DOHH2 (cell line): ENCODE measurements around the gene TGOLN2.
"Not testable (repeated sequence)": the region's sequence is repeated elsewhere in the genome, so short reads cannot be mapped to it uniquely, and the experiment has no call there.

Experiments
- H3F3A ChIP-seq: fragments of 200-600 bp; sonication (generic), shearing (Covaris generic); 2 replicates; pipeline ENCODE4 v1.6.0; 2016; ENCODE audit warnings: antibody characterized with exemption, mild to moderate bottlenecking; ENCODE audit not compliant: control insufficient read depth, insufficient read depth
- H3K27ac ChIP-seq: fragments of 200-600 bp; sonication (generic); 2 replicates; pipeline ENCODE4 v1.5.1; 2014; ENCODE audit warnings: low read depth, mild to moderate bottlenecking, low read length, moderate library complexity
- H3K27me3 ChIP-seq: fragments of 200-600 bp; sonication (generic); 2 replicates; pipeline ENCODE4 v1.6.1; 2014; ENCODE audit warnings: mild to moderate bottlenecking, low read length, mixed read lengths; ENCODE audit not compliant: control insufficient read depth
- H3K36me3 ChIP-seq: fragments of 200-600 bp; sonication (generic); 2 replicates; pipeline ENCODE4 v1.6.1; 2014; ENCODE audit warnings: mild to moderate bottlenecking, low read length, moderate library complexity, mixed read lengths; ENCODE audit not compliant: control insufficient read depth
- H3K4me1 ChIP-seq: fragments of 200-600 bp; sonication (generic); 2 replicates; pipeline ENCODE4 v1.6.1; 2014; ENCODE audit warnings: mild to moderate bottlenecking, low read length, mixed read lengths; ENCODE audit not compliant: control insufficient read depth
- H3K4me2 ChIP-seq: fragments of 200-600 bp; sonication (generic); 2 replicates; pipeline ENCODE4 v1.6.0; 2014; ENCODE audit warnings: mild to moderate bottlenecking, low read length, moderate library complexity
- H3K4me3 ChIP-seq: fragments of 200-600 bp; sonication (generic); 2 replicates; pipeline ENCODE4 v1.5.1; 2014; ENCODE audit warnings: mild to moderate bottlenecking, low read length, mixed read lengths
- H3K79me2 ChIP-seq: fragments of 200-600 bp; sonication (generic); 2 replicates; pipeline ENCODE4 v1.6.1; 2014; ENCODE audit warnings: mild to moderate bottlenecking, low read length, mixed read lengths; ENCODE audit not compliant: control insufficient read depth
- H3K9me2 ChIP-seq: fragments of 200-600 bp; sonication (generic); replicated peaks from 2 replicates; pipeline ENCODE4 v1.6.1; 2014; ENCODE audit warnings: mild to moderate bottlenecking, low read length, mixed read lengths; ENCODE audit not compliant: control insufficient read depth
- H3K9me3 ChIP-seq: fragments of 200-600 bp; sonication (generic); 2 replicates; pipeline ENCODE4 v1.6.1; 2014; ENCODE audit warnings: antibody characterized with exemption, low read length, mixed read lengths; ENCODE audit not compliant: control insufficient read depth, insufficient read depth
- H4K20me1 ChIP-seq: fragments of 200-600 bp; sonication (generic); 2 replicates; pipeline ENCODE4 v1.6.0; 2014; ENCODE audit warnings: low read depth, mild to moderate bottlenecking, antibody characterized with exemption, low read length, moderate library complexity; ENCODE audit not compliant: control insufficient read depth, insufficient read depth
- EZH2phosphoT487 ChIP-seq: fragments of 200-600 bp; sonication (generic); IDR thresholded peaks from 2 replicates; pipeline ENCODE4 v1.6.1; 2017; ENCODE audit warnings: borderline replicate concordance, mild to moderate bottlenecking, antibody characterized with exemption, low read length, moderate library complexity, mixed read lengths
- TF ChIP-seq, protein P1 (sequence below): fragments of 200-600 bp; sonication (generic); IDR thresholded peaks from one replicate; pipeline ENCODE4 v1.5.1; 2014; ENCODE audit warnings: antibody characterized with exemption, mild to moderate bottlenecking, low read depth, low read length; ENCODE audit not compliant: poor library complexity, severe bottlenecking

TGOLN2 gene

DNA sequence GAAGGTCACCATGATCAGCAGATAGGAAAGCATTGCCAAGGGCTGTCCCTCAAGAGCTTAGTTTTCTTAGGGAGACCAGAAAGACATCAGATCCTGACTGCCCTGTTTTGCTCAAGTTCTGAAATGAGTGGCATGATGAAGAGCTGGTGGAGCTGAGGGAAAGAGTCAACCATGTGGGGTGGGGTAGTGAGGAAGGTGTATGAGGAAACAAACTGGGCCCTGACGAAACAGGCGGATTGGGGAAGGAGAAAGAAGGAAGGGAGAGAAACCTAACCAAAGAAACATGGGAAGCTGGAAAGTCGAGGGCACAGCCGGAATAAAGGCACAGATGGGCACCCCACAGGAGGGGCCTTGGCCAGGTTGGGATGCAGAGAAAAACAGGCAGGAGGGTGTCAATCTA, 8.0 kb downstream of the TGOLN2 start:
- Histone ChIP-seq H3K36me3 (peaks cover 80% of the 10 kb centered on the region), H3K79me2 (peaks cover 64% of the 10 kb centered on the region), H3K27me3 (no peaks in the 10 kb centered on the region), H3K27ac (no peak overlapping the region), H4K20me1 (peaks cover 28% of the 10 kb centered on the region), H3K4me2 (no peak overlapping the region), H3F3A (no peaks in the 10 kb centered on the region), H3K4me3 (no peak overlapping the region), H3K4me1 (peaks cover 12% of the 10 kb centered on the region), H3K9me3 (no peaks in the 10 kb centered on the region), H3K9me2 (no peaks in the 10 kb centered on the region)
- TF ChIP-seq EZH2phosphoT487 = no peak
- TF ChIP-seq, protein P1, sequence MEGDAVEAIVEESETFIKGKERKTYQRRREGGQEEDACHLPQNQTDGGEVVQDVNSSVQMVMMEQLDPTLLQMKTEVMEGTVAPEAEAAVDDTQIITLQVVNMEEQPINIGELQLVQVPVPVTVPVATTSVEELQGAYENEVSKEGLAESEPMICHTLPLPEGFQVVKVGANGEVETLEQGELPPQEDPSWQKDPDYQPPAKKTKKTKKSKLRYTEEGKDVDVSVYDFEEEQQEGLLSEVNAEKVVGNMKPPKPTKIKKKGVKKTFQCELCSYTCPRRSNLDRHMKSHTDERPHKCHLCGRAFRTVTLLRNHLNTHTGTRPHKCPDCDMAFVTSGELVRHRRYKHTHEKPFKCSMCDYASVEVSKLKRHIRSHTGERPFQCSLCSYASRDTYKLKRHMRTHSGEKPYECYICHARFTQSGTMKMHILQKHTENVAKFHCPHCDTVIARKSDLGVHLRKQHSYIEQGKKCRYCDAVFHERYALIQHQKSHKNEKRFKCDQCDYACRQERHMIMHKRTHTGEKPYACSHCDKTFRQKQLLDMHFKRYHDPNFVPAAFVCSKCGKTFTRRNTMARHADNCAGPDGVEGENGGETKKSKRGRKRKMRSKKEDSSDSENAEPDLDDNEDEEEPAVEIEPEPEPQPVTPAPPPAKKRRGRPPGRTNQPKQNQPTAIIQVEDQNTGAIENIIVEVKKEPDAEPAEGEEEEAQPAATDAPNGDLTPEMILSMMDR = no peak

DNA sequence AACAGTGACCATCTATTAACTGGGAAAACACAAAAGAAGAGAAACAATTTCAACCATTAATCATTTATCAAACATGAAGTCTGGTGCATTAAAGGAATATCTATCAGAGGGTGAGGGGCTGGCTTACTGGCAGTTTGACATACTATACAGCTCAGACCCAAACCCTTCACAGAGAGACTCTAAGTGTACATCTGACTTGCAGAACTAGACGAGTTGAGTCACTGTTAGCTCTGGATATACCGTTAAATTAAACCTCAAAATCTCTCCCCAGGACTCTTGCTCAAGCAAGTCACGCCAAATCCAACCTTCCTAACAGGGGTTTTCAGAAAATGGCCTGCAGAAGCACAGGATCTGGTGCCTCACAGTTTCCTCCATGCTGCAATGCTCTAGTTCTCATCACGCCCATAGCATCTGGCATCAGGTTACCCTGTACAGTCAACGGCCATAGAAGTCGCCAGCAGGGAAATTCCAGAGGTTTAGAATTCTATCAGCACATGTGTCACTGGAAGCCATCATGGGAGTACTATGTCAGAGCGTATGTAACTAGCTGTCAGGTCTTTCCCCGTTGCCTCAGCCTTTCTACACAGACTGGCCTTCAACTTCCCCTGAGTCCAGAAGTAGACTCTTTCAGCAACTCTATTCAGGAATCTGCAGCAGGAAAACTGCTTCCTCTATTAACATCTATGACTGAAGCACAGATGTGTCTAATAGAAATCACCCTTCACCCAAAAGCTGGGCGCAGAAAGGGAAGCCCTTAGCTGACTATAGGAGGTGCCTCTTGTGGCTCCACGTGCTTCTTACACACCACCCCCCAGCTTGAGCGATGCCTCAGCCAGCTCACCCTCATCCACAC, 9.3 kb downstream of the TGOLN2 start:
- Histone ChIP-seq H3F3A (no peaks in the 10 kb centered on the region), H3K4me3 (no peak overlapping the region), H3K27ac (no peak overlapping the region), H3K79me2 (peaks cover 50% of the 10 kb centered on the region), H4K20me1 (peaks cover 23% of the 10 kb centered on the region; the same call in 1 of the 2 replicates), H3K27me3 (no peaks in the 10 kb centered on the region), H3K36me3 (peaks cover 70% of the 10 kb centered on the region), H3K4me2 (no peak overlapping the region), H3K9me2 (no peaks in the 10 kb centered on the region), H3K9me3 (no peaks in the 10 kb centered on the region), H3K4me1 (0 out of 2 replicates have a peak, but pooled peaks cover 3% of the 10 kb centered on the region)
- TF ChIP-seq EZH2phosphoT487 = no peak
- TF ChIP-seq, protein P1 = no peak

DNA sequence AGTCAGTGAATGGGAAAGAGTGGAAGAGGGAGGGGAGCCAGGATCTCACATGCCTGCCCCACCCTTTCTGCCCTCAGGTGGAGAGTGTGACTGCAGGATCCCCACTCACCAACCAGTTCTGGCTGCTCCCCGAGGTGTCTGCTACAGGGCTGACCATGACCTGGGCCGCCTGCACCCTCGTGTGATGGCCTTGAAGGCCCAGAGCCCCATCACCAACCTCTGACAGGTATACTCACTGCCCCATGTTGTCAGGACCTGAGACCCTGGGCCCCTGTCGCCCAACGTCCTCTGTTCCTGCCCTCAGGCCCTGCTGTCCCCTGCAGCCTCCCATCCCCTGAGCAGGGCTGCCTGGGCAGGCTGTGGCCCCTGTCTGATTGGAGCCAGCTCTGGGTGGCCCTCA, 11.9 kb downstream of the TGOLN2 start:
- not testable (repeated sequence) for H3K9me2 ChIP-seq, H3K4me3 ChIP-seq, H3K27ac ChIP-seq, H3K9me3 ChIP-seq, H3F3A ChIP-seq, H3K4me2 ChIP-seq, H3K27me3 ChIP-seq, H3K4me1 ChIP-seq
- H3K36me3 ChIP-seq = peaks cover 45% of the 10 kb centered on the region
- peaks cover 25% of the 10 kb centered on the region for H3K79me2 ChIP-seq
- H4K20me1 ChIP-seq = peaks cover 13% of the 10 kb centered on the region; the same call in 1 of the 2 replicates

DNA sequence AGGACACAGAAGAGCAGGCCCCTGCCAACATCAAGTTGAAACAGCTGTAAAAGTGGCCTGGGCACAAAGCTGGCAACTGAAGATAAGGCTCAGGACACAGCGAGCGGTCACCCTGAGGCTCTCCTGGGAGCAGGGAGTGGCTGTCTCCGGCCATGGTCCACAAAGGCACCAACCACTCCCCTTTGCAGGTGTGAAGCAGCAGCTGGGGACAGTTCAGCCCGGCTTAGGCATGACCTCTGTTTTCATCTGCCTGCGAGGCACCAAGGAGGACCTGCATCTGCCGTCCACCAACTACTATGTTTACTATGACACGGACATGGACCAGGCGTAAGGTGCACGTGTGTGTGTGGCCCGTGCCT, 12.9 kb downstream of the TGOLN2 start:
- Histone ChIP-seq H3K4me2 (no peak overlapping the region), H3K4me3 (no peak overlapping the region), H3K27me3 (peaks cover 6% of the 10 kb centered on the region), H3K4me1 (peaks cover 4% of the 10 kb centered on the region), H3K27ac (no peak overlapping the region), H3K79me2 (peaks cover 14% of the 10 kb centered on the region), H3K9me3 (no peaks in the 10 kb centered on the region), H4K20me1 (peaks cover 13% of the 10 kb centered on the region; the same call in 1 of the 2 replicates), H3K9me2 (no peaks in the 10 kb centered on the region), H3K36me3 (peaks cover 34% of the 10 kb centered on the region), H3F3A (no peaks in the 10 kb centered on the region)
- no peak for TF ChIP-seq EZH2phosphoT487
- TF ChIP-seq, protein P1 = no peak
